RWPE2 (cell line): Measurements from ENCODE around the gene GADL1.

ENCODE experiments used
- ATAC-seq: fragments of 200-7000 bp; cut with Tn5 transposase; 3 replicates; pipeline ENCODE4 v1.9.1; 2021; ENCODE audit warnings: low read depth
- DNase-seq: peaks from one replicate; pipeline ENCODE4 v3.0.0-alpha.2; 2020; ENCODE audit warnings: low spot score
- H3K27ac ChIP-seq: fragments of 450-650 bp; 2 replicates; pipeline ENCODE4 v1.5.1; 2017; ENCODE audit warnings: mild to moderate bottlenecking; ENCODE audit not compliant: poor library complexity, severe bottlenecking
- H3K27me3 ChIP-seq: fragments of 250-450 bp; sonication (Bioruptor Pico); 2 replicates; pipeline ENCODE4 v1.5.1; 2021; ENCODE audit warnings: mild to moderate bottlenecking, moderate library complexity; ENCODE audit not compliant: insufficient read depth, poor library complexity, severe bottlenecking
- H3K36me3 ChIP-seq: fragments of 250-450 bp; sonication (Bioruptor Pico); 2 replicates; pipeline ENCODE4 v1.5.1; 2020; ENCODE audit warnings: low read depth, mild to moderate bottlenecking, moderate library complexity
- H3K4me1 ChIP-seq: fragments of 250-450 bp; sonication (Bioruptor Pico); 2 replicates; pipeline ENCODE4 v1.5.1; 2021; ENCODE audit warnings: mild to moderate bottlenecking, moderate library complexity; ENCODE audit not compliant: insufficient read depth, poor library complexity, severe bottlenecking
- H3K4me3 ChIP-seq: fragments of 250-450 bp; sonication (Bioruptor Pico); 2 replicates; pipeline ENCODE4 v1.5.1; 2021; ENCODE audit warnings: mild to moderate bottlenecking, moderate library complexity; ENCODE audit not compliant: severe bottlenecking
- H3K9me3 ChIP-seq: fragments of 250-450 bp; sonication (Bioruptor Pico); 2 replicates; pipeline ENCODE4 v1.5.1; 2021; ENCODE audit warnings: mild to moderate bottlenecking, moderate library complexity; ENCODE audit not compliant: severe bottlenecking
- CTCF ChIP-seq: fragments of 450-650 bp; IDR thresholded peaks from one replicate; pipeline ENCODE4 v1.5.1; 2017; ENCODE audit warnings: mild to moderate bottlenecking, moderate library complexity; ENCODE audit not compliant: poor library complexity, severe bottlenecking

The GADL1 gene

DNA sequence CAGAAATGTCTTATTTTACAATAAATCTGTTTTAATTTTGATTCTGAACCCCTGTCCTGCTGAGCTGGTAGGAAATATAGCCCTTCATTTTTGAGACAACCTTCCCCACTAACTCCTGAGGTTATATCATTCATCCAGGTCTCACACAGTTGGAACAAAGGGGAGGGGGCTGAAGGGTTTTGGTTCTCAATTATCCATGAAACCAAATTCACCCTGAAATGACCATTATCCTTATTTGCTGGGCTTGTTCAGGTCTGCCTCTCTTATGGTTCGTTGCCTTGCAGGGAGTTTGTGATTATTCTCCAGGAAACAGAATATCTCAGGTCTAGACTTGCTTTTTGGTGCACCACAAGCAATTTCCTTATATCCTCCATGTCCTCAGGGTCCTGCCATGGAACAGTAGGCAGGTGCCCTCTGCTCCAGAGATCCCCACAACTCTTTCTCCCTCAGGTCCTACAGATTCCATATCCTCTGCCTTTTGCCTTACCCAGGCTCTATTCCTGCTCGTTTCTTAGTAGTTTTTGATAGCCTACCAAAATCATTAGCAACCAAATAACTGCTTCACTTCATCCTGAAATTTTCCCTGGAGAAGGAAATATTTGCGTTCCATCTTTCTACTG lies 193.6 kb downstream of the GADL1 start:
- no peak for TF ChIP-seq CTCF
- no peaks in the 10 kb centered on the region for H3K4me1 ChIP-seq
- no peak overlapping the region for H3K27ac ChIP-seq
- no peaks in the 10 kb centered on the region for H3K9me3 ChIP-seq
- peaks cover 25% of the 10 kb centered on the region for H3K36me3 ChIP-seq
- DNase-seq (no peak), ATAC-seq (no peak)
- no peak overlapping the region for H3K4me3 ChIP-seq
- H3K27me3 ChIP-seq: no peaks in the 10 kb centered on the region

- no peaks in the 10 kb centered on the region for H3K9me3 ChIP-seq
Observed at GRCh38 chr3:30699927-30700326, 194.5 kb downstream of the GADL1 start.

DNA sequence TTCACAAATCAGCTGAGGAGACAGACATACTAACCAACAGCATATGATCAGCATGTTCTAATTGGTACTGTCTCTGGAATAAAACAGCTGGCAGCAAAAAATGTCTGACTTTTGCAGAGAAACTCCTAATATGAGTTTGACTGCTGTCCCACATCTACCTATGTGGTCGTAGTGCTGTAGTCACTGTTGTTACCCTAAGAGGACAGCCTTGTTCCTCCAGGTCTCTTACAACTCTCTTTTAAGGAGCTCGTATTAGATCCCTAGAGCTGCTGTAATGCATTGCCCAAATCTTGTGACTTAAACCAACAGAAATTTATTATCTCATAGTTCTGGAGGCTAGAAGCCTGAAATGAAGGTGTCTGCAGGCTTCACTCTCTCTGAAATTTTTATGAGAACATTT lies 195.9 kb downstream of the GADL1 start:
- Histone ChIP-seq H3K27ac (no peak overlapping the region), H3K4me3 (no peak overlapping the region), H3K36me3 (peaks cover 48% of the 10 kb centered on the region), H3K27me3 (no peaks in the 10 kb centered on the region), H3K9me3 (no peaks in the 10 kb centered on the region), H3K4me1 (no peaks in the 10 kb centered on the region)
- DNase-seq (no peak), ATAC-seq (no peak)
- no peak for TF ChIP-seq CTCF

More at GRCh38 chr3:30699927-30700326, 194.5 kb downstream of the GADL1 start:
- DNase-seq: no peak
- no peak for ATAC-seq
- no peak for TF ChIP-seq CTCF
- Histone ChIP-seq H3K27ac (no peak overlapping the region), H3K36me3 (peaks cover 34% of the 10 kb centered on the region), H3K4me3 (no peak overlapping the region), H3K27me3 (no peaks in the 10 kb centered on the region), H3K4me1 (no peaks in the 10 kb centered on the region)

- H3K4me3 ChIP-seq: no peak overlapping the region
Observed at GRCh38 chr3:30696896-30697295, 197.6 kb downstream of the GADL1 start.

More at GRCh38 chr3:30696896-30697295, 197.6 kb downstream of the GADL1 start:
- H3K27me3 ChIP-seq: no peaks in the 10 kb centered on the region
- TF ChIP-seq CTCF: no peak
- H3K9me3 ChIP-seq: no peaks in the 10 kb centered on the region
- H3K36me3 ChIP-seq: peaks cover 65% of the 10 kb centered on the region
- ATAC-seq (no peak), DNase-seq (no peak)
- H3K4me1 ChIP-seq: no peaks in the 10 kb centered on the region
- H3K27ac ChIP-seq: no peak overlapping the region
